ENCODE results near the gene MOGAT1. TPM values are rescaled to one million over a fixed set of nuclear protein-coding genes. Genes with fewer than 3 reads are reported as not detected.

Gene MOGAT1
- polyA plus RNA-seq, 3 donors, result 0.11 TPM; not detected in 2

- Histone ChIP-seq H3K27me3 (ENCODE audit: control insufficient read depth in 2 of 2, insufficient read depth in 2 of 2, low read length in 2 of 2) (no peaks in the 10 kb centered on the region), H3K27ac (ENCODE audit: low read depth in 1 of 2, low read length in 2 of 2) (peak overlapping the region in 1 of 2 donors; percentile 30), H3K4me3 (replicated peaks in 1 of 3; ENCODE audit: low read depth in 2 of 3, low read length in 3 of 3) (no peak overlapping the region), H2AFZ (ENCODE audit: insufficient read depth, low read depth, low read length, poor library complexity, severe bottlenecking) (no peak overlapping the region), H3K4me1 (ENCODE audit: control insufficient read depth in 1 of 2, insufficient read depth in 2 of 2, low read length in 2 of 2) (peaks cover 0 to 10% of the 10 kb centered on the region in 2 donors), H3K9ac (ENCODE audit: insufficient read depth, low read length, poor library complexity, severe bottlenecking) (no peak overlapping the region), H3K4me2 (replicated peaks; ENCODE audit: extremely low read depth, low read length, poor library complexity, severe bottlenecking) (peak overlapping the region; percentile 22), H3K9me3 (replicated peaks in 1 of 2; ENCODE audit: control insufficient read depth in 1 of 2, insufficient read depth in 1 of 2, low read length in 2 of 2) (no peaks in the 10 kb centered on the region), H3K79me2 (ENCODE audit: insufficient read depth, low read length) (no peaks in the 10 kb centered on the region), H4K20me1 (ENCODE audit: insufficient read depth, low read length) (no peaks in the 10 kb centered on the region), H3K36me3 (replicated peaks in 1 of 2; ENCODE audit: control insufficient read depth in 1 of 2, insufficient read depth in 2 of 2, low read length in 2 of 2) (no peaks in the 10 kb centered on the region)
- no peak for TF ChIP-seq CTCF (IDR thresholded peaks at IDR 0.05)
- Mint-ChIP-seq H3K27ac (no peak overlapping the region), H3K27me3 (ENCODE audit: low read depth in 3 of 3) (peaks cover 0 to 2% (median 1%) of the 10 kb centered on the region in 3 donors), H3K4me1 (peaks cover 8% of the 10 kb centered on the region), H3K4me3 (no peak overlapping the region), H3K9me3 (peaks cover 0 to 7% (median 1%) of the 10 kb centered on the region in 7 donors), H3K36me3 (no peaks in the 10 kb centered on the region)
- no peak for DNase-seq
- intact Hi-C loops (cut with micrococcal nuclease), result no loop called here
- WGBS (ENCODE audit: insufficient coverage), result 67% methylated on average over 5 of the region's 13 CpGs
Measured at GRCh38 chr2:222751821-222752719, 80.6 kb downstream of the MOGAT1 start.

- peaks cover 0 to 10% of the 10 kb centered on the region in 2 donors for H3K4me1 ChIP-seq (ENCODE audit: control insufficient read depth in 1 of 2, insufficient read depth in 2 of 2, low read length in 2 of 2)
- TF ChIP-seq CTCF (IDR thresholded peaks at IDR 0.05), result no peak
- Mint-ChIP-seq H3K27me3 (ENCODE audit: low read depth in 3 of 3) (peaks cover 0 to 2% (median 1%) of the 10 kb centered on the region in 3 donors), H3K4me1 (peaks cover 8% of the 10 kb centered on the region), H3K9me3 (peaks cover 0 to 7% (median 1%) of the 10 kb centered on the region in 7 donors), H3K36me3 (no peaks in the 10 kb centered on the region), H3K27ac (no peak overlapping the region), H3K4me3 (no peak overlapping the region)
- H3K4me3 ChIP-seq (replicated peaks in 1 of 3; ENCODE audit: low read depth in 2 of 3, low read length in 3 of 3), result no peak overlapping the region
- H2AFZ ChIP-seq (ENCODE audit: insufficient read depth, low read depth, low read length, poor library complexity, severe bottlenecking), result peak overlapping the region; percentile 21
- no peaks in the 10 kb centered on the region for H3K9me3 ChIP-seq (replicated peaks in 1 of 2; ENCODE audit: control insufficient read depth in 1 of 2, insufficient read depth in 1 of 2, low read length in 2 of 2)
- H3K27me3 ChIP-seq (ENCODE audit: control insufficient read depth in 2 of 2, insufficient read depth in 2 of 2, low read length in 2 of 2), result no peaks in the 10 kb centered on the region
- WGBS (ENCODE audit: insufficient coverage), result 90% methylated on average over 3 of the region's 5 CpGs
- no peaks in the 10 kb centered on the region for H3K36me3 ChIP-seq (replicated peaks in 1 of 2; ENCODE audit: control insufficient read depth in 1 of 2, insufficient read depth in 2 of 2, low read length in 2 of 2)
- DNase-seq, result no peak
- intact Hi-C loops (cut with micrococcal nuclease), result no loop called here
- H3K4me2 ChIP-seq (replicated peaks; ENCODE audit: extremely low read depth, low read length, poor library complexity, severe bottlenecking), result no peak overlapping the region
- no peaks in the 10 kb centered on the region for H4K20me1 ChIP-seq (ENCODE audit: insufficient read depth, low read length)
- H3K27ac ChIP-seq (ENCODE audit: low read depth in 1 of 2, low read length in 2 of 2), result no peak overlapping the region
- no peaks in the 10 kb centered on the region for H3K79me2 ChIP-seq (ENCODE audit: insufficient read depth, low read length)
- no peak overlapping the region for H3K9ac ChIP-seq (ENCODE audit: insufficient read depth, low read length, poor library complexity, severe bottlenecking)
Measured at GRCh38 chr2:222752746-222753145, 81.3 kb downstream of the MOGAT1 start.
